HG03342 (cell line): ENCODE measurements around the gene ARHGAP15.
A peak's percentile ranks its signal among the peaks of the same experiment; 100 is the strongest.

Experiments used
- ATAC-seq: cut with Tn5 transposase; IDR thresholded peaks from one replicate; pipeline ENCODE4 v1.9.1; 2021; ENCODE audit warnings: mild to moderate bottlenecking, moderate library complexity; ENCODE audit not compliant: unreplicated experiment

Gene ARHGAP15

DNA sequence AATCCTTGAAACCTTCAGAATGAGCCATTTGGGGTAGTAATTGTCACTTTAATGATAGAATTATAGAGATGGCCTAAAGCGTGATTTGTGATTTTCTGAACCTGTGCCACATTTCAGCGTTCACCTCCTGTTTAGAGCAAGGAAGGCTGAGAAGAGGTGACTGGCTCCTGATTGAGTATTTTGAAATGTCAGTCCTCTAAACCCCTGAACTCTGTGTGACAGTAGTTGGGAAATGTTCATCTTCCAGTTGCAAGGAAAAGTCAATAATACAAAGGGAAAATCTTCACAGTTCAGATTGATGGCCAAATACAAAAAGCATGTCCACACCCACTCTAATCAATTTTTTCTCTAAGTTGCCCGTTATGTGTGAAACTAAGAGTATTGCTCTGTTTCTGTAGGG is 305.2 kb downstream of the ARHGAP15 start:
- ATAC-seq = no peak

DNA sequence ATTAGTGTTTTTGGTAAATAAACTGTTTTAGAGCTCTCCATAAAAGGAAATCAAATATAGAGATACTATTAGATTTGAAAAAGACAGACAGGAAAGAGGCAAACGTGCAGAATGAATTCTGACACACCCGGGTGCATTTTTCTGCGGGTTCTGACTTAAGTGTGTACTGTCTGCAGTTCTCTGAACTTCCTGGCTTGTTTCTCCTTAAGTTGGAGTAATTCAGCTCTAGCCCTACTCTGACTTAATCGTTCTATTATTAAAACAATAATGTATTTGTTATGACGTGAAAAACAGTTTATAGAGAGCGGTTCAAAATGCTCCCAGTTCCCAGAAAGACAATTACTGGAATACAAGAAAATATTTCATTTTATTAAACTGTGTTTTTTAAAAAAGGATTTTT is 305.9 kb downstream of the ARHGAP15 start:
- no peak for ATAC-seq

DNA sequence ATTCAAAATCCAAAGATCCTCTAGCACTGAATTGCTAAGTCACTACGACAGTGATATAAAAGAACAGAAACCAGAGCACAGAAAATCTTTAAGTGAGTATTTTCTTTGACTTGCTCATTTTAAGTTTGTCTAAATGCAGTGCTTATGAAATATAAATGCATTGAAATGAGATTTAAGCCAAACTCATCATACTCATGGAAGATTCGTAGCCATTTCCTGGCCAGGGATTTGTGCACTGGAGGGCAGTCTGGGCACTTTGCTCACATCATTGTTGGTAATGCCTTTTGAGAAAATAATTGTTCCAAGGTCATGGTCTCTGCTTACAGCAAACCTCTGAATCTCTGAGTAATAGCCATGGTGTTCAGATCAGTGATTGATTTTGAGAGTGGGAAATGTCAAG is 307.7 kb downstream of the ARHGAP15 start:
- ATAC-seq = no peak

DNA sequence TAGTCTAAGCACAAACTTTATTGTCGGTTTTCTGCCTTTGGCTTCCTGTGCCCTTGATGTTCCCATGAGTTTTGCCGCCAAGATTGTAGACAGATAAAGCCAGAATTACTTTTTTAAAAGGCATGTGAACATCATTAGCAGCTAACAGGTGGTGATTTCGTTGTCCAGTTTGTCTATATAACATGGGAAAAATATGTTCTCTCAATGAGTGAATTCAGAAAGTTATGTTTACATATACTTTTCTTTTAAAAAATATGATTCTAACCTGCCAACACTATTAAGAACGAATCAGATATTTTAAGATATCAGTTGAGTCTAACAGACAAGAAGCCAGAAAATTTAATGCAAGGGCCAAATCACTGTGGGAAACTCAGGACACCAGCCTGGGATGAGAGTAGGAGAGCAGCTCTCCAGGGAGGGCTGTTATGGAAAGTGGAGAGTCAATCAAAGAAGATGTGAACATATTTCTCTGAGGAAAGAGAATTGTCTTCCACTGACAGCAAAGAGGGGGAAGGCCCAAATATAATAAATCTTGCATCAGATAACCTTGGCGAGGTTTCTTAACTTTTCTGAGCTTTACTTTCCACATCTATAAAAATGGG is 311.3 kb downstream of the ARHGAP15 start:
- ATAC-seq = no peak

DNA sequence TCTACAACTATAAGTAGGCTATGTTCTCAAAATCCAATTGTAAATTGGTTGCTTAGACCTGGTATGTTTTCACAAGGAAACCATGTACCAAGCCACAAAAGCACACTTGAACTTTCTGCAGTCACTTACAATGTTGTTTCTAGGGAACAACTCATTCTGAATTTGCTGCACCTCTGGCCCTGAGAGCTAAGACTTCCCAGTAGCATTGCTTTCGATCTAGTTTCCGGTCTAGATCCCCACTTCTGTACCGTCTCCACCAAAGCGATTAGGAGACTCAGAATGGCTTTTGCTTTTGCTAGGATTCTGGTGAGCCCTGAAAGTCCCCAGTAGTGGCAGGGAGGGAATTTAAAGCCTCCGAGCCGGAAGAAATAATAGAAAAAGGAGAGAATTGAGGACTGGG is 313.0 kb downstream of the ARHGAP15 start:
- ATAC-seq = no peak

DNA sequence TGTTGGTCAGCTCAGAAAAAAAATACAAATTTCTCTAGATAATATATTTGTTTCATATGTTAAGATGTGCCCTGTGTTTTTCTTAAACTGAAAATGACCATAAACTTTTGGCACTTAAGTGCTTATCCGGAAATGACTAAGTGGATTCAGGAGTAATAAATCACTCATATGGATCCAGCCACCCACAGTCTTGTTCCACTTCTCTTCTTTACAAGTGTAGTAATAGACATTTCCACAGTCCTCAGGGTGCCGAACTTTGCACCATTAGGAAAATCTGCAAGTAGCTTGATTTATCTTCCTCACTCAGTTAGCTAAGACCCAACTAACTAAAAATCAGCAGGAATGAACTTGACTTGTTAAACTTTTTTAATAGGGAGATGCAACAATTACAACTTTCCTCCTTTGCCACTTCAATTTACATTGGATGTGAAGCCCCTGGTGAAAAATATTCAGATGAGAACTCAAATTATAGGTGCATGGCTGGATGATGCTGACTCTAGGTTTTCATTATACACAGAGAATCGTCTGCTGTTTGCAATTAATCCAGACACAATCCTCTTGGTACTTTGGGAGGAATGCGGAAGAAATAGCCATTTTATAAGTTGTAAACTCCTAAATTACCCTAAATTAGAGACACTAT is 322.5 kb downstream of the ARHGAP15 start:
- ATAC-seq = peak; percentile 87

DNA sequence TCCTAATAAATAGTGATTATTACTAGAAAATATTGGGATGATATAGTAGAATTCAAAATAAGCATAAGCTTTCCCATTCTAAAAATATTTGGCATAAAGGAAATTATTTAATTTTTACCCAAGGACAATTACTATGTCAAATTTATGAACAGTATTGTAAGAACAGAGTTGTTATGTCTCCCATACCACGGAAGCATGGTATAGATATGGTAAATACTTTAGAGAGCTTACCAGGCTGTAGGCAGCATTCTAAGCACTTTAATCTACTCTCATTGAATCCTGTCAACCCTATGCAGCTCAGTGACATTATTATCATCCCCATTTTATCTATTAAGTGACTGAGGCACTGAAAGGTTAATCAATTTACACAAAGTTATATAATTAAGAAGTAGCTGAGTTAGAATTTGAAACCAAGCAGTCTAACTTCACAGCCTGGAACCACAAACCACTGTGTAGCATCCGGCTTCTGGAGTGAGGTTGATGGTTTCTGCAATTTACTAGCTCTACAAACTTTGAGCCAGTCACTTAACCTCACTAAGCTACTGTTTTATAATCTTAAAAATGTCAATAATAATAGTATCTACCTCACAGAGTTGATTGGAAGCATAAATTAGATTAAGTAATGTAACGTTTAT is 323.7 kb downstream of the ARHGAP15 start:
- peak; percentile 69 for ATAC-seq

DNA sequence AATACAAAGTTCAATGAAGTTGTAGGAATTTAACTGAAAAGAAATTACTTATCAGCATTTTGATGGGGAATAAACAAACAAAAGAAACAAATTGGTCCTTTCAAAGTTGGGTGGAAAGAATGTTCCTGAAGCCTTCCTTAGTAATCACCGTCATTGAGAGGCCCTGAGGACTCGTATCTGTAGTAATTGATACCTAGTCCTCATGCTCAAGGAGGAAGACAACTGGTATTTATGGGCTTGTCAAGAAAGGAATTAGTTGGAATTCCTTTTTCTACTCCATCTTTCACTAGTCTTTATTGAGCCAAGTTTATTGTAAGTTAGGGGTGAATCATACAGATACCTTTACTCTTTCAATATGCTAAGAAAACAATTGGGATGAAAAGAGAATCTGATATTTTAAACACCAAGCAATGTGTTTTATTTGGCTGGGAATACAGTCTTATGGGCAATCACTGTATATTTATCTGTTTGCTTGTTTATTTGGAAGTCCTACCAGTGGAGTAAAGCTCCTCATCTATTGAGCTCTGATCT is 324.8 kb downstream of the ARHGAP15 start:
- no peak for ATAC-seq

DNA sequence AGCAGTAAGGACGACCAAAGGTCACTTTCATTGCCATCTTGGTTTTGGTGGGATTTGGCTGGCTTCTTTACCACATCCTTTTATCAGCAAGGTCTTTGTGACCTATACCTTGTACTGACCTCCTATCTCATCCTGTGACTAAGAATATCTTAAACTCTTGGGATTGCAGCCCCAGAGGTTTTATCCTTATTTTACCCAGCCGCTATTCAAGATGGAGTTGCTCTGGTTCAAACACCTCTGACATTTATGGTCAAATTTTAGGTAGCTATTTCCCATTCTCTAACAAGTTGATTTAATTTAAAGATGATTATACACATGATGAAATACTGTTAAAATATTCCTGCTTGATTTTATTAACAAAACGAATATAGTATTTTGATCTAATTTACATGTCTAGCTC is 326.1 kb downstream of the ARHGAP15 start:
- no peak for ATAC-seq

DNA sequence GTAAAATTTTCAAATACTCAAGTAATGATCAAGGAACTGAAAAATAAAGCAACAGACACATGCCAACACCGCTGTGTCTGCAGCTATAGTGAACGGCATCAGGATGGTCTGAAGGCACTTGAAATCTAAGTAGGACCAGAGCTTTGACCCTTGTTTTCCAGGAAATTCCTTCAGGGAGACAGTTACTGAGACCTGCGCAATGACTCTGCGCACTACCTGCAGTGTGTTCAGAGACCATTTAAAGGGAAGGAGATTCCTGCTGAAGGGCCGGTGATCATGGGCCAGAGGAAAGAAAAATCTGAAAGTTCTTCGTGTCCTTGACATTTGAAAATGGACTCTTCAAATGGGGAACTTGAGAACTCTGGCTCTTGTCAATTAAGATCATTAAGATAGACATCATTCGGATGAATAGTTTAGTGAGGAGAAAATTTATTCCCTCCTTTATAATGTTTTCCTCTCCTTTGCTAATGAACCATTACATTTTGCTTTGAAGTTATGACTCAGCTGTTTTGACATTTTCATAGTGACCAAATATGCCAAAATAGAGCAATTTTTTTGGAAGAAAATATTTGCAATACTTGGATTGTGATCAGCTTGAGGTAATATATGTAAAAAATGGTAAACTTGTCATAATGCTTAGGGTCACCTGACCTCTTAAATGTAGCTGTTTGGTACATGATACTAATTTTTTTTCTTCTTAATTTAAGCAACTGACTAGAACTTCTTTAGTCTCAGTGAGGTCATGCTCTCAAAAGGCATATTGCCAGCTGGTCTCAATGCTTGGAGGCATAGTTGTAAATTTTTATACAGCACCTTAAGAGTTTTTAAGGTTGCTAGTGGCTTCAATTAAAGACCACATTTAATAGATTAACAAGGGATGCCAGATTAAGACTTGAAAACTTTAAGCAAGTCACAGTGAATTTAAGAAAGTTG is 329.3 kb downstream of the ARHGAP15 start:
- no peak for ATAC-seq

DNA sequence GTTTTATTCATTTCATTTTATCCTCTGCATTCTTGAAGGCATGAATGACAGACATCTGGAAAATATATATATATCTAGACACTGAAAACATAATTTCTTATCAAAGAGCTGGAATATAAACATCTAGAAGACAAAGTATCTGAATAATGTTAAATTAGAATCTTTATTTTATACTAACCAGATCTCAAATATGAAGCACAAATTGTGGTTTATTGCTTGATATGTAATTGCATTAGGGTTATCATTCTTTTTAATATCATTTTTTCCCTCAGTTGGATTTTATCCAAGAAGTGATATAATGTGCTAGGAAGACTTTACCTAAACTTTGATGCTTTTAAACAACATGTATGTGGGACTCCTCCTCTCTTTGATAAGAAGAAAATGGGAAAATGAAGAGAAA is 331.2 kb downstream of the ARHGAP15 start:
- ATAC-seq = no peak

DNA sequence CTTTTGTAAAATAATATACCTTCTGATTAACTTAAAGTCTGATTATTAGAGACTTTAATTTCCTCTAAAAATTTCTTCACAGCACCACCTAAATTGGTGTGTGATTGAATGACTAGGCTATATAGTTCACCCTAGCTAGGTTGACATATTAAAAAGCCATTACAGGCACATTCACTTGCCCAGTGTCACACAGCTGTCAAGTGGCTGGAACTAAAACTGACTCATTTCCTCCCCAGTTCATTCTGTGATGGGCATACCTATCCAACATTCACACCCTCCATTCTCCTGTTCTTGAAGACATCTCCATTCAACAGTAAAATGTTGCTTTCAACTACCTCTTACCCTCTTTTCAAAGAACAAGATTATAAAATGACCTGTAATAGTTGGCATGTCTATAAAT is 334.5 kb downstream of the ARHGAP15 start:
- ATAC-seq = peak; percentile 64

DNA sequence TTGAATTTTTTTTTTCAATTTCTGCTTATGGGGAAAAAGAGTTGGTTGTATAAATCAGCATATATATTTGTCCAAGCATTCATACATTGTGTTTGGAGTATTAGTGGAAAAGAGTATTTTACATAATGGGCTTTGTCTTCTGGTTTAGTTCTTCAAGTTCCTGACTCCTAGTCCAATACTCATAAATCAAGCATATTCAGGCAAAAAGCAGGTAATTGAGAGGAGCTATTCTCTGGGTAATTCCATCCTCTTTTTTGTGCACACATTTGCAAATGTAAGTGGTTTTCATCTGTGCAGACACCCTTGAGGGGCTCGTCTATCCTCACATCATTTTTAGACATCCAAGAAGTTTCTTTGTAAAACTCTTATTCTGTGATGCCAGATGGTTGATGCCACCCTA is 337.2 kb downstream of the ARHGAP15 start:
- no peak for ATAC-seq

DNA sequence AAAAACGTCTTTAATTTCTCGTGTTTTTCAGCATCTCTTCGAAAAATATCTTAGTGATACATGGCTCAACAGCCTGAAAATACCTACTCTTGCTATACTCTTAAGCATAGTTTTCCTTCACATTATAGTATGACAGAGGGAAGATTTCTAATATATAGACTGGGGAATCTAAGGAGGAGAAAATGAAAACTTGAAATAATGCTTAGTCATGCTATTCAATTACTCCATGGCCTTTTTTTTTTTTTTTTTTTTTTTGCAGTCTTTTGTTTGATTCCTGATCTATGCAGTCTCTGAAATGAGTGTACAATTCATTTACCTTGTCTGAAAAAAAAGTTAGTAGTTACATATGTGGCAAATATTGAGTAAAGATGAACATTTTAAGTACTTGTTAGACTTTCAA is 337.8 kb downstream of the ARHGAP15 start:
- no peak for ATAC-seq

DNA sequence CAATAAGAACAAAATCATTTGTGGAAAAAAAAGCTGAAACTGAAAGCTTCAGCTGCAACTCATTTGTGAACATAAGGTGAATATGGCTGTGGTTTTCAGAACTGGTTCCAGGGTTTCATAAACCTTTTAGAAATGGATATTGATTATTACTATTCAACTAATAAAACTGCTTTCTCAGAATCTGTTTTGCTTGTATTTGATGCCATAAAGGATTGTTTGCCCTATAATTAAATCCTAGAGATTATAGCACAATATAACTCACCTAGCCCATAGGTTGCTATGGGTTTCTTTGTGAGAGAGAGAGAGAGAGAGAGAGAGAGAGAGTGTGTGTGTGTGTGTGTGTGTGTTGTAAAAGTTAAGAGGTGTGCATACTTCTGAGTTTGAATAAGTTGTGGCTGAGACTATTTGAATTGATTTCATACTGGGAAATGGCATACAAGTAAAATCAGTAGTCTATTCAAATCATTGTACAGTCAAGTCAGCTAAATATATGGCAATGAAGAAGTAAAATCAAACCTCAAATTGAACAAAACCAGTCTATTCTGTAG is 339.2 kb downstream of the ARHGAP15 start:
- peak; percentile 70 for ATAC-seq

DNA sequence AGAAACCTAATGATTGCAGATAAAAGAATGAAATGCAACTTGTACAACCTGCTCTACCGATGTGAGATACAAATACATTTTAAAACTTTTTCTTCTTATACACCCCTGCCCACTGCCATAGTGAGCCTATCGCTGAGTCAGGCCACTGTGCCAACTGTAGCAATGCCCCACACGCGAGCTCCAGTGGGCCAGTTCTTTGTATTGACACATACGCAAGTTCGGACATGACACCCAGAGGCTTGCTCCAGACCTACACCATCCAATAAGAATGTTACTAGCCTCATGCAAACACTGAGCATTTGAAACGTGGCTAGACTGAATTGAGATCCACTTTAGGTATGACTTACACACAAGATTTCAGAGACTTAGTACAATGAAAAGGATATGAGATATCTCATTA is 340.1 kb downstream of the ARHGAP15 start:
- ATAC-seq = no peak

DNA sequence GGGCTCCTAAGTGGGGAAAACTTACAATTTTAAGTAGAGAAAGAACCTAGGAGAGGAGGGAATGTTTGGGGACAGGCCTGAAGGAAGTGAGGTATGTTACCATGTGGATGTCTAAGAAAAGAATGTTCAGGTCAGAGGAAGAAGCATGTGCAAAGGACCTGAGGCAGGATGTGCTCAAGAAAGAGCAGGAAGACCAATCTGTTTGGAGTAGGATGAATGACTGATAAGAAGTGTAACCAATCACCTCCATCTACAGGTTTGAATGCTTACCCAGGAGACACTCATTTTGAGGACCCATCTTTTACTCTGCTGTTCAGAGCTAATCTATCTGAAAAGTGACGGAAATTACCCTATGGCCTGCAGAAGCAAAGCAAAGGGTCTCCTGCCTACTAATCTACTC is 342.3 kb downstream of the ARHGAP15 start:
- ATAC-seq = no peak

DNA sequence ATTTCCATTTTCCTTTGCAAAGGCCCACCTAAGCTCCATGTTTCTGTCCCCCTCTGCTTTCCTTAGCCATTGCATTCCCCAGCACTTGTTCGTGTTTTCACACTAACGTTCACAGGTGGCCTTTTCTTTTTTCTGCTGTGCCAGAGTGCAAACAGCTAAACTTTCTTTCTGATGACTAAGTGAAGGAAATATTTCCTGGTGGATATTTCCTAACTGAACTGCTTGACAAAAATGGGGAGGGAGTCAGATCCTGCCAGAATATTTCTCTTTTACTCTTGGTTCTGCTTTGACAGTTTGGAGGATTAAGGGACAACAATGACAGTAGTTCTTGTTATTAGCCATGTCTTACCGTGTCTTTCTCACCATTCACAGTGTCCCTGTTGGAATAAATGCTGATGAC is 344.0 kb downstream of the ARHGAP15 start:
- no peak for ATAC-seq

DNA sequence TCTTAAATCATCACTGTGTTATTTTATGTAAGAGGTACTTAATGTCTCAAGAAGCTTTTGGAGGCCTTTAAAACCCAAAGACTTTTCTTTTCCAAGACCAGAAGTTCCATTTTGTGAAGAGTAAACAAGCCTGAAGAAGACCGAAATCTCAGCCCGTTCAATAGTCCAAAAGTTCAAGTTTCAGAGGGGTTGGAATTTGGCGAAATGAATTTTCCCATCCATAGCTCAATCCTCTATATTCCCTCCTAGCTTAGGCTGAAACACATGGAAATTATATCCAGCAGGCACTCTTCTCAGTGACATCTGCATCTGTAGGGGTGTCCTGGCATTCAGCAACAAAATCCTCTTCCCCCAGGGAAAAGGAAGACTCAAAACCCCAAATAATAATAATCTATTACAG is 344.6 kb downstream of the ARHGAP15 start:
- ATAC-seq = no peak

DNA sequence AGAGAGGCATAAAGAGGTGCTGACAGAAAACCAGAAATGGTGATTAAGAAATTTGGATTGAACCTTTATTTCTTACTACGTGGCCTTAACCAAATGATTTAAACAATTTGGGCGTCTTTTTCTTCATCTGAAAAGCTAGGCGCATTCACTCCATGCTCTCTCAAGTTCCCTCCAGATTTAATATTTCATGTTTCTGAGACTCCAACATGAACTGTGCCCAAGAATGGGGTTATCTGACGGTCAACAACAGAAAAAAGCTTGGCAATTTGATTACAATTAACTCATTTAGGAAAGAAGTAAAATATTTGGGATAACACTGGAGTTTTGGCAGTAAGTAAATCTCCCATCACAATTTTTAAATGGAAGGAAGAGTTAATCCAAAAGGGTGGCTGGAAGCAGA is 345.4 kb downstream of the ARHGAP15 start:
- no peak for ATAC-seq
